Heart left ventricle (tissue), 13 donors: Measurements from ENCODE around the gene IGDCC3.

Experiments
- CTCF ChIP-seq, 12 donors: fragments of 200-600 bp; sonication (generic) in 4 of 12; IDR thresholded peaks; one replicate each; pipeline versions ENCODE4 v1.5.0 to v1.8.0; 2018 to 2022; ENCODE audit warnings: antibody characterized with exemption in 12 of 12, mild to moderate bottlenecking in 5 of 12
- POLR2A ChIP-seq, 2 donors: fragments of 450-650 bp; IDR thresholded peaks; one replicate each; pipeline ENCODE4 v1.6.1; 2017; ENCODE audit warnings: antibody characterized with exemption in 2 of 2, mild to moderate bottlenecking in 2 of 2, moderate library complexity in 2 of 2
- donor health status: ischemic (EF 13 %, LVEDD 7.1; RV severe dilation, severe dysfunction).
- donor health status: DM: no; HTN: yes; CAD: no.
- donor health status: DM: no; HTN: no; CAD: no.
- donor health status: ischemic (EF 25% LVEDD 6.9; RV normal size, moderate dysfunction).
- donor health status: ischemic (EF 25% LVEDD 5.7; RV mildly dilated, moderate dysfunction).
- donor health status: ischemic (EF 35%, LVEDD 5.7; RV mildly dilated, moderate dysfunction).
- donor health status: nonischemic (EF 11% LVEDD 7.7; RV severe dilation, severe dysfunction).
- donor health status: DM: yes; HTN: yes; CAD: no.
- donor health status: PGD.
- donor health status: ischemic (EF 29% LVEDD 5.4; RV normal size, mild dysfunction).
- donor health status: nonischemic (EF 23%, LVEDD 6.1; RV moderate dilation, normal function).

GRCh38 chr15:65410036-65410435 lies 32.2 kb upstream of the IGDCC3 start:
- TF ChIP-seq CTCF (IDR thresholded peaks at IDR 0.05) = no peak
- TF ChIP-seq POLR2A (IDR thresholded peaks at IDR 0.05) = no peak
